Esophagus (tissue), 2 donors: ENCODE data around the gene ZNF548. TPM values are rescaled to one million over a fixed set of nuclear protein-coding genes. Genes with fewer than 3 reads are reported as not detected.

ENCODE experiments used
- H3K27ac ChIP-seq, 2 donors: one replicate each; pipeline ENCODE4 v1.5.1; 2013; ENCODE audit warnings: low read depth in 2 of 2, mild to moderate bottlenecking in 2 of 2, inconsistent platforms in 1 of 2, low read length in 1 of 2, moderate library complexity in 1 of 2
- H3K27me3 ChIP-seq, 2 donors: one replicate each; pipeline ENCODE4 v1.6.1; 2013; ENCODE audit warnings: low read length in 2 of 2, control low read depth in 1 of 2, mild to moderate bottlenecking in 1 of 2; ENCODE audit not compliant: insufficient read depth in 2 of 2, control insufficient read depth in 1 of 2
- H3K36me3 ChIP-seq, 2 donors: one replicate each; pipeline ENCODE4 v1.6.1; 2013; ENCODE audit warnings: low read length in 1 of 2; ENCODE audit not compliant: control insufficient read depth in 2 of 2, insufficient read depth in 2 of 2
- H3K4me1 ChIP-seq, 2 donors: one replicate each; pipeline ENCODE4 v1.6.1; 2013; ENCODE audit warnings: low read length in 1 of 2; ENCODE audit not compliant: control insufficient read depth in 2 of 2, insufficient read depth in 2 of 2
- H3K4me3 ChIP-seq, 2 donors: one replicate each; pipeline ENCODE4 v1.5.1; 2013; ENCODE audit warnings: low read length in 2 of 2, mild to moderate bottlenecking in 2 of 2, low read depth in 1 of 2, moderate library complexity in 1 of 2
- H3K9me3 ChIP-seq, 2 donors: one replicate each; pipeline ENCODE4 v1.6.1; 2013; ENCODE audit warnings: mild to moderate bottlenecking in 2 of 2, low read depth in 1 of 2, low read length in 1 of 2, moderate library complexity in 1 of 2; ENCODE audit not compliant: control insufficient read depth in 2 of 2, insufficient read depth in 1 of 2
- WGBS, 2 donors: extraction: QIAGEN DNeasy Blood & Tissue Kit; methylation state at CpG; one replicate each; pipeline ENCODE4 v1.1.7; 2013; 5-methylcytosine and 5-hydroxymethylcytosine counted together
- polyA plus RNA-seq, 2 donors: library from polyadenylated mRNA; stranded (reverse); fragments of 200-250 nt; gene quantifications; one replicate each; pipeline ENCODE4 v1.2.3, GENCODE V29; 2013
- donor health status: healthy with polysubstance abuse.
- donor health status: Bipolar disorder and iron deficiency.

ZNF548 gene
- polyA plus RNA-seq, 2 donors = 4.1 TPM

GRCh38 chr19:57434386-57435061 lies 44.9 kb downstream of the ZNF548 start:
- H3K4me3 ChIP-seq = peak overlapping the region; percentile 45 to 73
- 28 to 31% methylated on average over 15 of the region's 15 CpGs for WGBS, 2 donors
- no peaks in the 10 kb centered on the region for H3K27me3 ChIP-seq
- peaks cover 0 to 3% of the 10 kb centered on the region in 2 donors for H3K4me1 ChIP-seq
- H3K27ac ChIP-seq = no peak overlapping the region
- H3K9me3 ChIP-seq = peaks cover 0 to 13% of the 10 kb centered on the region in 2 donors
- H3K36me3 ChIP-seq = no peaks in the 10 kb centered on the region

GRCh38 chr19:57435062-57435978 lies 45.7 kb downstream of the ZNF548 start, which contains the start of gene ZNF749:
Gene ZNF749, plus strand, starts transcription at chr19:57435325. Its CDS starts 254 bp downstream, at chr19:57435579.
- H3K4me3 ChIP-seq = peak within 1 kb of the TSS; percentile 62 to 73
- H3K36me3 ChIP-seq = peaks cover 0 to 5% of the 10 kb centered on the region in 2 donors
- H3K27me3 ChIP-seq = no peaks in the 10 kb centered on the region
- 1% methylated on average over 55 to 61 of the region's 61 CpGs for WGBS, 2 donors
- peak within 1 kb of the TSS; percentile 36 to 89 for H3K27ac ChIP-seq
- peaks cover 2 to 20% of the 10 kb centered on the region in 2 donors for H3K9me3 ChIP-seq
- peaks cover 0 to 3% of the 10 kb centered on the region in 2 donors for H3K4me1 ChIP-seq

GRCh38 chr19:57436417-57436816 lies 46.8 kb downstream of the ZNF548 start:
- peak overlapping the region in 1 of 2 donors; percentile 73 for H3K4me3 ChIP-seq
- 80 to 91% methylated on average over 1 of the region's 1 CpG for WGBS, 2 donors
- peaks cover 0 to 7% of the 10 kb centered on the region in 2 donors for H3K36me3 ChIP-seq
- H3K9me3 ChIP-seq = peaks cover 5 to 23% of the 10 kb centered on the region in 2 donors
- H3K4me1 ChIP-seq = peaks cover 0 to 3% of the 10 kb centered on the region in 2 donors
- H3K27ac ChIP-seq = no peak overlapping the region
- H3K27me3 ChIP-seq = no peaks in the 10 kb centered on the region

- Histone ChIP-seq H3K36me3 (peaks cover 4 to 13% of the 10 kb centered on the region in 2 donors), H3K4me1 (peaks cover 0 to 3% of the 10 kb centered on the region in 2 donors), H3K27ac (no peak overlapping the region), H3K27me3 (no peaks in the 10 kb centered on the region), H3K9me3 (peaks cover 15 to 34% of the 10 kb centered on the region in 2 donors), H3K4me3 (no peak overlapping the region)
- 78 to 81% methylated on average over 4 of the region's 4 CpGs for WGBS, 2 donors
Observed at GRCh38 chr19:57437931-57438330, 48.3 kb downstream of the ZNF548 start.

- Histone ChIP-seq H3K36me3 (peaks cover 8 to 22% of the 10 kb centered on the region in 2 donors), H3K4me1 (peaks cover 0 to 3% of the 10 kb centered on the region in 2 donors), H3K4me3 (no peak overlapping the region), H3K27ac (no peak overlapping the region), H3K9me3 (peaks cover 19 to 44% of the 10 kb centered on the region in 2 donors), H3K27me3 (no peaks in the 10 kb centered on the region)
- 88 to 89% methylated on average over 9 of the region's 9 CpGs for WGBS, 2 donors
Observed at GRCh38 chr19:57438925-57439324, 49.3 kb downstream of the ZNF548 start.

GRCh38 chr19:57441979-57442752 lies 52.5 kb downstream of the ZNF548 start:
- Histone ChIP-seq H3K27me3 (no peaks in the 10 kb centered on the region), H3K4me1 (no peaks in the 10 kb centered on the region), H3K36me3 (peaks cover 8 to 29% of the 10 kb centered on the region in 2 donors), H3K27ac (no peak overlapping the region), H3K9me3 (peaks cover 19 to 53% of the 10 kb centered on the region in 2 donors), H3K4me3 (no peak overlapping the region)
- WGBS, 2 donors = 80 to 96% methylated on average over 6 to 7 of the region's 7 CpGs

- Histone ChIP-seq H3K27ac (no peak overlapping the region), H3K9me3 (peaks cover 19 to 48% of the 10 kb centered on the region in 2 donors), H3K27me3 (no peaks in the 10 kb centered on the region), H3K4me1 (no peaks in the 10 kb centered on the region), H3K4me3 (no peak overlapping the region), H3K36me3 (peaks cover 8 to 29% of the 10 kb centered on the region in 2 donors)
- WGBS, 2 donors = 68 to 75% methylated on average over 5 of the region's 5 CpGs
Observed at GRCh38 chr19:57443121-57443696, 53.6 kb downstream of the ZNF548 start.

GRCh38 chr19:57452307-57452706 lies 62.7 kb downstream of the ZNF548 start:
- no peaks in the 10 kb centered on the region for H3K27me3 ChIP-seq
- H3K27ac ChIP-seq = no peak overlapping the region
- no peak overlapping the region for H3K4me3 ChIP-seq
- H3K4me1 ChIP-seq = no peaks in the 10 kb centered on the region
- WGBS, 2 donors = 94 to 98% methylated on average over 3 of the region's 3 CpGs
- peaks cover 5 to 13% of the 10 kb centered on the region in 2 donors for H3K9me3 ChIP-seq
- peaks cover 0 to 2% of the 10 kb centered on the region in 2 donors for H3K36me3 ChIP-seq
